LNCaP clone FGC (cell line): ENCODE data around the gene LRRC15.

ENCODE experiments used
- DNase-seq: peaks from one replicate; pipeline ENCODE4 v3.0.0-alpha.2; 2011; ENCODE audit warnings: low read depth
- H3K4me3 ChIP-seq: 2 replicates; pipeline ENCODE4 v1.5.1; 2011; ENCODE audit warnings: mild to moderate bottlenecking, low read depth, low read length, control low read depth
- TF ChIP-seq, protein P1 (sequence below): IDR thresholded peaks from 2 replicates; pipeline ENCODE4 v1.5.1; 2012; ENCODE audit warnings: mild to moderate bottlenecking; ENCODE audit not compliant: control insufficient read depth, insufficient read depth; ENCODE audit errors: extremely low read depth

Gene LRRC15

DNA sequence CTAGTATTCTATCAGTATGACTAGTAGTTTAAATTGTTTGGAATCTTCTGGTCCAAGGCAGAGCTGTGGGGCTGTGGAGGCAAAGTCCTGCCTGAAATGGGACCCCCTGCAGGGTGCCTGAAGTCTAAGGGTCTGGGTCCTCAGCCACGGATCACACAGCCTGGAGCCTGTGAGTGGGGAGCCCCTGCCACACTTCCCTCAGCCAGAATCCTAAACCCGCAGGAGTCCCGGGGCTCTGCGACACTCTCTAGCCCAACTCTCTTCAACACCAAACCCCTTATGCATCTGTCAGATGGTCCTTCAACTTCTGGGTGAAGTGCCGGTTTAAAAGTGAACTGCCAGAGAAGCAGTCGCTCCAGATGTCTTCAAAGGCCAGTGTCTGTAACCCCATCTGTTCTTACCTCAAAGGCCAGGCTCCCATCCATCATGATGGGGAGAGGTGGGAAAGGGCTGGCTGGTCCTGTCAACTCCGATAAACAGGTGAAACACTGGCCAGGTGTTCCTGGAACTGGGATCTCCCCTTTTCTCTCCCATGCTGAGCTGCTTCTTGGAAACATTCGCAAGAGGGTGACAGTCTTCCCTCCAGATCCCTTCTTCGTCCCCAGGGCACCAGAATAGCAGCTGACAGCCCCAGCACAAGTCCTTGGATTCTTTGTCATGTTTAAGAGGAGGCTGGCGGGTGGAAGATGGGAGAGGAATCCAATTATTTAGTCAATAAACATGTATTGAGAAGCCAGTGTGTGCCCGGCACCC is 64.0 kb downstream of the LRRC15 start:
- H3K4me3 ChIP-seq, result no peak overlapping the region
- DNase-seq, result no peak
- TF ChIP-seq, protein P1, sequence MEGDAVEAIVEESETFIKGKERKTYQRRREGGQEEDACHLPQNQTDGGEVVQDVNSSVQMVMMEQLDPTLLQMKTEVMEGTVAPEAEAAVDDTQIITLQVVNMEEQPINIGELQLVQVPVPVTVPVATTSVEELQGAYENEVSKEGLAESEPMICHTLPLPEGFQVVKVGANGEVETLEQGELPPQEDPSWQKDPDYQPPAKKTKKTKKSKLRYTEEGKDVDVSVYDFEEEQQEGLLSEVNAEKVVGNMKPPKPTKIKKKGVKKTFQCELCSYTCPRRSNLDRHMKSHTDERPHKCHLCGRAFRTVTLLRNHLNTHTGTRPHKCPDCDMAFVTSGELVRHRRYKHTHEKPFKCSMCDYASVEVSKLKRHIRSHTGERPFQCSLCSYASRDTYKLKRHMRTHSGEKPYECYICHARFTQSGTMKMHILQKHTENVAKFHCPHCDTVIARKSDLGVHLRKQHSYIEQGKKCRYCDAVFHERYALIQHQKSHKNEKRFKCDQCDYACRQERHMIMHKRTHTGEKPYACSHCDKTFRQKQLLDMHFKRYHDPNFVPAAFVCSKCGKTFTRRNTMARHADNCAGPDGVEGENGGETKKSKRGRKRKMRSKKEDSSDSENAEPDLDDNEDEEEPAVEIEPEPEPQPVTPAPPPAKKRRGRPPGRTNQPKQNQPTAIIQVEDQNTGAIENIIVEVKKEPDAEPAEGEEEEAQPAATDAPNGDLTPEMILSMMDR, result no peak
